ENCODE measurements around the gene IQCM. TPM values are rescaled to one million over a fixed set of nuclear protein-coding genes. Genes with fewer than 3 reads are reported as not detected.

Gene IQCM
- total RNA-seq: not detected
- long read RNA-seq: 0 reads

DNA sequence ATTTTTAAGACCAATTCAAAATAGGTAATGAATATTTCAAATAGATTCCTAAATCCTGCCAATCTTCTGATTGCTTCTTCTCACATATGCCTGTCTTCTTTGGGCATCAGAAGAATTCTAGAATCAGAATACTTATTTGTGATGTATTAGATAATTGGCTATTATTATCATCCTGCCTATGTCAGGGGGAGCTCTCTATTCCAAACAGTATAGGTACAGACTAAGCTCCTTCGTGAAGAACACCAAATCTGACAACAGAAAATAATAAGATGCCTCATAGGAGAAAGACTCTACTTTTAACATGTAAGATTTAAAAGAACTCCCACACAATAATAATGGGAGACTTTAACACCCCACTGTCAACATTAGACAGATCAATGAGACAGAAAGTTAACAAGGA lies at the start of gene IQCM:
TSS of gene IQCM (minus strand) at position 101 of the 400 bp plus-strand sequence. CDS start 73,152 bp downstream, outside the sequence.
- DNase-seq (ENCODE audit: low spot score): no peak
- intact Hi-C loops (cut with DNase I): no loop called here

GRCh38 chr4:149857446-149857845 lies 41.8 kb upstream of the IQCM start:
- intact Hi-C loops (cut with DNase I): no loop called here

DNA sequence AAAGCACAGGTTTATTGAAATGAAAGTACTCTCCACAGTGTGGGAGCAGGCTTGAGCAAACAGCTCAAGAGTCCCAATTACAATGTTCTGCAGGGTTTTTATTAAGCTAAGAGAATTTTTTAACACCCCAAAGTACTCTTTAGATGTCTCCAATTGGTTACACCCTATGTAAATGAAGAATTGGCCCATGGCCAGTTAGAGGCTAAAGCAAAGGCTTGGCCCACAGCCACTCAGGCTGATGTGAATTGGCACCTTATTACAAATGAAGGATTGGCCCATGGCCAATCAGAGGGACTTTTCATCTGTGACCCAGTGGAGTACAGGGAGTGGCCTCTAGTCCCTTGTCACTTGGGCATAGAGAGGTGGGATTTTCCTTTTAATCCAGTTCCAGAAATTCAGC lies 30.1 kb upstream of the IQCM start:
- no peak for DNase-seq (ENCODE audit: low spot score)
- intact Hi-C loops (cut with DNase I): no loop called here

More at GRCh38 chr4:149857446-149857845, 41.8 kb upstream of the IQCM start:
- no peak for DNase-seq (ENCODE audit: low spot score)

GRCh38 chr4:149841686-149842085 lies 26.0 kb upstream of the IQCM start:
- intact Hi-C loops (cut with DNase I): no loop called here
- DNase-seq (ENCODE audit: low spot score): no peak

GRCh38 chr4:149838036-149838435 lies 22.4 kb upstream of the IQCM start:
- intact Hi-C loops (cut with DNase I): no loop called here
- no peak for DNase-seq (ENCODE audit: low spot score)

- no peak for DNase-seq (ENCODE audit: low spot score)
- intact Hi-C loops (cut with DNase I): no loop called here
Observed at GRCh38 chr4:149836546-149836945, 20.9 kb upstream of the IQCM start.

DNA sequence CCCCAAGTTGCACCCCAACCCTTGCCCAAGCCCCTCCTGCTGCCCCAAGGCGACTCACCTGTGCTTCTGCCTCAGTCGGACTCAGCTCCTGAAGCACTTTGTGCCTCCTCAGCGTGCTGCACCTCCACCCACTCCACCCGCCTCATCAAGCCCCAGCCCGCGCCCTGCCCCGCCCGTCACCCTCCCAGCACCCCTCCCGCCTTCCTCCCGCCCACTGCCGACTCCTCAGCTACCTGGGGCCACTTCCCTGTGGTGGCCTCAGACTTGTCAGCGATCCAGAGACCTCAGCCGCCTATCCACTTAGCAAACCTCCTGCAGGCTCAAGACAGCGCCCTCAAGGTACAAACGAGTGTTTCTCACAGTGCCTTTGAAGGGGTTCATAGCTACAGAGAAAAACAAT lies 19.6 kb upstream of the IQCM start:
- no peak for DNase-seq (ENCODE audit: low spot score)
- intact Hi-C loops (cut with DNase I): no loop called here

- intact Hi-C loops (cut with DNase I): no loop called here
Observed at GRCh38 chr4:149831656-149832208, 16.1 kb upstream of the IQCM start.

GRCh38 chr4:149830823-149831222 lies 15.2 kb upstream of the IQCM start:
- intact Hi-C loops (cut with DNase I): no loop called here
- DNase-seq (ENCODE audit: low spot score): no peak

More at GRCh38 chr4:149831656-149832208, 16.1 kb upstream of the IQCM start:
- DNase-seq (ENCODE audit: low spot score): no peak

GRCh38 chr4:149825336-149825735 lies 9.7 kb upstream of the IQCM start:
- intact Hi-C loops (cut with DNase I): no loop called here
- DNase-seq (ENCODE audit: low spot score): no peak

GRCh38 chr4:149823769-149824221 lies 8.2 kb upstream of the IQCM start:
- DNase-seq (ENCODE audit: low spot score): no peak
- intact Hi-C loops (cut with DNase I): no loop called here

GRCh38 chr4:149801416-149801815 lies 14.2 kb downstream of the IQCM start:
- intact Hi-C loops (cut with DNase I): no loop called here
- DNase-seq (ENCODE audit: low spot score): no peak

GRCh38 chr4:149799546-149799945 lies 16.1 kb downstream of the IQCM start:
- no peak for DNase-seq (ENCODE audit: low spot score)

DNA sequence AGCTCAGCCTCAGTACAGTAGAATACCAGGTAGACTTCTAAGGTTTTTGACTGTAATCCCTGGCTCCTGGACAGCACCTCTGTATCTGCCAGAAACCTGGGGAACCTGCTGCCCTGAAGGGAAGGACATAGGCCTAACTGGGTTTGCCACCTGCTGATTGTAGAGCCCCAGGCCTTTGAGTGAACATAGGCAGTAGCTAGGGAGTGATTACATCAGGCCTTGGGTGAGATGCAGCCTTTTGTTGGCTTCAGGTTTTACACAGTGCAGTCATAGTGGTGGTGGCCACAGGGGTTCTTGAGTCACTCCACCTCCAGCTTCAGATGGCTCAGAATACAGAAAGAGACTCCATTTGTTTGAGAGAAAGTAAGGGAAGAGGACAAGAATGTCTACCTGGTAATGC lies 19.3 kb downstream of the IQCM start:
- no peak for DNase-seq (ENCODE audit: low spot score)
- intact Hi-C loops (cut with DNase I): no loop called here

More at GRCh38 chr4:149799546-149799945, 16.1 kb downstream of the IQCM start:
- intact Hi-C loops (cut with DNase I): no loop called here

DNA sequence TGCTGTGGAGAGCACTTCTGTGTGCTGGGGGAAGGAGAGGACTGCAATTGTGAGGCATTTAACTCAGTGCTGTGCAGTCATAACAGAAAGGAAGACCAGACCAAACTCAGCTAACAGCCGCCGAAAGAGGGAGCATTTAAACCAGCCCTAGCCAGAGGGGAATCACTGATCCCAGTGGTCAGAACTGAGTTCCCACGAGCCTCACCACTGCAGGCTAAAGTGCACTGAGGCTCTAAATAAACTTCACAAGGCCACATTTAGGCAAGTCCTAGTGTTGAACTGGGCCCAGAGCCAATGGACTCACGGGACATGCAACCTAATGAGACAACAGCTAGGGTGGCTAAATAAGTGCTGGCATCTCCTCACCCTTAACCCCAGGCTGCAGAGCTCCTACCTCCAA lies 20.4 kb downstream of the IQCM start:
- DNase-seq (ENCODE audit: low spot score): no peak
- intact Hi-C loops (cut with DNase I): no loop called here

- DNase-seq (ENCODE audit: low spot score): no peak
- intact Hi-C loops (cut with DNase I): no loop called here
Observed at GRCh38 chr4:149794352-149794751, 21.3 kb downstream of the IQCM start.

DNA sequence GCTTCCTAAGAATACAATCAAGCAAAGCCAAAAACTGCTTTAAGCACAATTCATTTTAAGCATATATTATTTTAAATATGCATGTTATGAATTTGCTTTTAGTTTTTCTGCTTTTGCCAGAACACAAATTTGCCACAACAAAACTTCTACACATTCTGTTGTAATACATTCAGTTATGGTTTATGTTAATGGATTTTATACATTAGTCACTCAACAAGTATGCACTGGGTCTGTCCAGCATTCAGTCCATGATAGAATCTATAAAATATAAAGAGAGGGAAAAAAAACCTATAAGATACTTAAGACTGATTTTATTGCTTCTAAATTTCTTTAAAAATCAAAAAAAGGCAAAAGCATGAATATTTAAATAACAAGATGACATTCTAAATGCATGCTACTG lies 22.2 kb downstream of the IQCM start:
- intact Hi-C loops (cut with DNase I): no loop called here

GRCh38 chr4:149791851-149792250 lies 23.8 kb downstream of the IQCM start:
- intact Hi-C loops (cut with DNase I): no loop called here
- DNase-seq (ENCODE audit: low spot score): no peak

More for the DNA sequence above, 22.2 kb downstream of the IQCM start:
- no peak for DNase-seq (ENCODE audit: low spot score)

DNA sequence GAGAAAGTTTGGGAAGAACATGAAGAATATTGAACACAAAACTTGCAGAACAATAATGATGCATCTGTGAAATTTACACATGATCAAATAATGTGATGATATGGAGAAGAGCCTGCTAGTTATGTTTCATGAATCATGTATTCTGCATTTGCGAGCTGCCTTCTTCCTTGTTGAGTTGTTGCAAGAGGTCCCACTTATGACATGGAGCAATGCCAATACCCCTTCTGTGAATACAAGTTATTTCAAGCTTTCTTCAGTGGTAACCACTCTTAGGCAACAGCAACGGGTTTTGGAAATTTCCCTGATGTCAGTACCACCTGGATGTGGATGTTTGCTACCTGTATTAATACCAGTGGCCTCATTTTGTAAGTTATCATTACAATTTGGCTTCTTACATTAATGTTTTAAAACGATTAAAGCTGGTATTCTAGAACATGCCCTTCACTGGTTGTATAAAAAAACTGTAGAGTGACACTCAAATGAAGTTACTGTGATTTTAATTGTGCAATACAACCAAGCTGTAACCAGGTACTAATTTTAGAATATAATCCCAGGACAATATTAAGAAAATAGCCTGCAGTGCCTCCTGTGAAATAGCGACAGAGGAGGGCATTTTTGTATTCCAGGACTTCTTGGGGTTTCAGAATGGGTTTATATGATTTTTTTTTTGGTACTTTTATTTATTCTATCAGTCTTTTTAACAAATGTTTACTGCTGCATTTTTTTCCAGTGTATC lies 25.3 kb downstream of the IQCM start:
- no peak for DNase-seq (ENCODE audit: low spot score)
- intact Hi-C loops (cut with DNase I): no loop called here

- no peak for DNase-seq (ENCODE audit: low spot score)
- intact Hi-C loops (cut with DNase I): no loop called here
Observed at GRCh38 chr4:149788300-149788699, 27.3 kb downstream of the IQCM start.

GRCh38 chr4:149785696-149786431 lies 29.8 kb downstream of the IQCM start:
- intact Hi-C loops (cut with DNase I): no loop called here
- DNase-seq (ENCODE audit: low spot score): no peak

All from cardiac septum (tissue), 1 donor.